ENCODE measurements around the gene CLEC2L. TPM values are rescaled to one million over a fixed set of nuclear protein-coding genes. Genes with fewer than 3 reads are reported as not detected.
"Not testable (repeated sequence)": the region's sequence is repeated elsewhere in the genome, so short reads cannot be mapped to it uniquely, and the experiment has no call there.

CLEC2L gene
- total RNA-seq, 1 experiment from 2014 or later = not detected

GRCh38 chr7:139548302-139549028, 25.0 kb downstream of the CLEC2L start:
- Mint-ChIP-seq H3K27me3 (ENCODE audit: unreplicated experiment) (peaks cover 5% of the 10 kb centered on the region), H3K4me3 (ENCODE audit: low read depth, unreplicated experiment) (no peak overlapping the region), H3K27ac (ENCODE audit: unreplicated experiment) (no peak overlapping the region), H3K4me1 (ENCODE audit: low read depth, unreplicated experiment) (no peaks in the 10 kb centered on the region), H3K36me3 (ENCODE audit: insufficient read depth, unreplicated experiment) (no peaks in the 10 kb centered on the region), H3K9me3 (ENCODE audit: low read depth, unreplicated experiment) (no peaks in the 10 kb centered on the region)
- no peak for DNase-seq
- no TSS peak for BruUV-seq (replicated peaks)
- no peak for TF ChIP-seq CTCF (IDR thresholded peaks at IDR 0.05; ENCODE audit: unreplicated experiment)
- intact Hi-C loops (cut with micrococcal nuclease; ENCODE audit: unreplicated experiment) = no loop called here
- CTCF ChIA-PET = no interaction called here

- H3K36me3 Mint-ChIP-seq (ENCODE audit: insufficient read depth, unreplicated experiment); H3K27me3 Mint-ChIP-seq (ENCODE audit: unreplicated experiment); BruUV-seq (replicated peaks); DNase-seq; H3K4me1 Mint-ChIP-seq (ENCODE audit: low read depth, unreplicated experiment); intact Hi-C loops (cut with micrococcal nuclease; ENCODE audit: unreplicated experiment); H3K9me3 Mint-ChIP-seq (ENCODE audit: low read depth, unreplicated experiment); H3K27ac Mint-ChIP-seq (ENCODE audit: unreplicated experiment); CTCF ChIA-PET; H3K4me3 Mint-ChIP-seq (ENCODE audit: low read depth, unreplicated experiment): not testable (repeated sequence)
These were observed 30.7 kb downstream of the CLEC2L start for GRCh38 chr7:139553991-139554700.

- Mint-ChIP-seq H3K4me3 (ENCODE audit: low read depth, unreplicated experiment) (no peak overlapping the region), H3K27ac (ENCODE audit: unreplicated experiment) (no peak overlapping the region), H3K27me3 (ENCODE audit: unreplicated experiment) (no peaks in the 10 kb centered on the region), H3K9me3 (ENCODE audit: low read depth, unreplicated experiment) (peaks cover 2% of the 10 kb centered on the region), H3K36me3 (ENCODE audit: insufficient read depth, unreplicated experiment) (no peaks in the 10 kb centered on the region), H3K4me1 (ENCODE audit: low read depth, unreplicated experiment) (no peaks in the 10 kb centered on the region)
- BruUV-seq (replicated peaks) = no TSS peak
- CTCF ChIA-PET = interaction anchor here (0.5 to 0.6 kb wide), 2 partner anchors 28 to 214 kb away, joined by 4 to 5 read pairs; no protein-coding TSS in a partner anchor
- intact Hi-C loops (cut with micrococcal nuclease; ENCODE audit: unreplicated experiment) = no loop called here
- no peak for TF ChIP-seq CTCF (IDR thresholded peaks at IDR 0.05; ENCODE audit: unreplicated experiment)
- no peak for DNase-seq
These were observed 34.5 kb downstream of the CLEC2L start for GRCh38 chr7:139557857-139558581.

- Mint-ChIP-seq H3K9me3 (ENCODE audit: low read depth, unreplicated experiment) (peaks cover 2% of the 10 kb centered on the region), H3K36me3 (ENCODE audit: insufficient read depth, unreplicated experiment) (no peaks in the 10 kb centered on the region), H3K4me1 (ENCODE audit: low read depth, unreplicated experiment) (no peaks in the 10 kb centered on the region), H3K27ac (ENCODE audit: unreplicated experiment) (no peak overlapping the region), H3K27me3 (ENCODE audit: unreplicated experiment) (no peaks in the 10 kb centered on the region), H3K4me3 (ENCODE audit: low read depth, unreplicated experiment) (no peak overlapping the region)
- no TSS peak for BruUV-seq (replicated peaks)
- no peak for TF ChIP-seq CTCF (IDR thresholded peaks at IDR 0.05; ENCODE audit: unreplicated experiment)
- DNase-seq = no peak
- intact Hi-C loops (cut with micrococcal nuclease; ENCODE audit: unreplicated experiment) = no loop called here
- CTCF ChIA-PET = no interaction called here
These were observed 36.0 kb downstream of the CLEC2L start for GRCh38 chr7:139559364-139560105.

Measured in Calu3 (cell line).